Kidney epithelial cell (primary cell): Measurements from ENCODE around the gene TRAPPC5. TPM values are rescaled to one million over a fixed set of nuclear protein-coding genes. Genes with fewer than 3 reads are reported as not detected.
"Not testable (repeated sequence)": the region's sequence is repeated elsewhere in the genome, so short reads cannot be mapped to it uniquely, and the experiment has no call there.

Source experiments
- DNase-seq: peaks from one replicate; pipeline ENCODE4 v3.0.0-alpha.2; 2010; ENCODE audit warnings: low read depth
- H3K27me3 ChIP-seq: 2 replicates; pipeline ENCODE4 v1.6.0; 2011; ENCODE audit warnings: low read length; ENCODE audit not compliant: control insufficient read depth, insufficient read depth
- H3K36me3 ChIP-seq: 2 replicates; pipeline ENCODE4 v1.5.1; 2011; ENCODE audit warnings: low read length; ENCODE audit not compliant: control insufficient read depth, insufficient read depth
- H3K4me3 ChIP-seq: 2 replicates; pipeline ENCODE4 v1.5.1; 2011; ENCODE audit warnings: low read depth, mild to moderate bottlenecking, control low read depth, low read length
- total RNA-seq: library from RNA; depleted of rRNA; stranded (reverse); fragments of >200 nt; gene quantifications from 2 replicates; pipeline ENCODE4 v1.2.3, GENCODE V29; 2015
- TF ChIP-seq, protein P1 (sequence below): IDR thresholded peaks from 2 replicates; pipeline ENCODE4 v1.5.1; 2011; ENCODE audit warnings: mild to moderate bottlenecking, moderate library complexity, low read length, control low read depth, inconsistent platforms; ENCODE audit not compliant: insufficient read depth, poor library complexity, severe bottlenecking

Gene TRAPPC5
- total RNA-seq, 1 donor from 2014 or later, result 117 TPM

DNA sequence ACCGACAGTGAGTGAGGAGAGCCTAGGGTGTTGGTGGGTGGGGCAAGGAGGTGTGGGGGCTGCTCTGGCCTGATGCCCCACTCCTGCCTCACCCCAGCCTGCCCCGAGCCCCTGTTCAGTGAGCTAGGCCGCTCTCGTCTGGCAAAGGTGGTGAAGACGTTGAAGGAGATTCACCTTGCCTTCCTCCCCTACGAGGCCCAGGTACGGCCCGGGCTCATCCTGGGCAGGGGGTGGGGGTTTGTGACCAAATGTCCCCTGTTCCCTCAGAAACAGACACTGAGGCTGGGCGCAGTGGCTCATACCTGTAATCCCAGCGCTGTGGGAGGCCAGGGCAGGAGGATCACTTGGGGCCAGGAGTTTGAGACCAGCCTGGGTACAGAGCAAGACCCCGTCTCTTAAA lies 39.8 kb upstream of the TRAPPC5 start:
- TF ChIP-seq, protein P1, sequence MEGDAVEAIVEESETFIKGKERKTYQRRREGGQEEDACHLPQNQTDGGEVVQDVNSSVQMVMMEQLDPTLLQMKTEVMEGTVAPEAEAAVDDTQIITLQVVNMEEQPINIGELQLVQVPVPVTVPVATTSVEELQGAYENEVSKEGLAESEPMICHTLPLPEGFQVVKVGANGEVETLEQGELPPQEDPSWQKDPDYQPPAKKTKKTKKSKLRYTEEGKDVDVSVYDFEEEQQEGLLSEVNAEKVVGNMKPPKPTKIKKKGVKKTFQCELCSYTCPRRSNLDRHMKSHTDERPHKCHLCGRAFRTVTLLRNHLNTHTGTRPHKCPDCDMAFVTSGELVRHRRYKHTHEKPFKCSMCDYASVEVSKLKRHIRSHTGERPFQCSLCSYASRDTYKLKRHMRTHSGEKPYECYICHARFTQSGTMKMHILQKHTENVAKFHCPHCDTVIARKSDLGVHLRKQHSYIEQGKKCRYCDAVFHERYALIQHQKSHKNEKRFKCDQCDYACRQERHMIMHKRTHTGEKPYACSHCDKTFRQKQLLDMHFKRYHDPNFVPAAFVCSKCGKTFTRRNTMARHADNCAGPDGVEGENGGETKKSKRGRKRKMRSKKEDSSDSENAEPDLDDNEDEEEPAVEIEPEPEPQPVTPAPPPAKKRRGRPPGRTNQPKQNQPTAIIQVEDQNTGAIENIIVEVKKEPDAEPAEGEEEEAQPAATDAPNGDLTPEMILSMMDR, result no peak
- H3K36me3 ChIP-seq, result no peaks in the 10 kb centered on the region
- no peak for DNase-seq

DNA sequence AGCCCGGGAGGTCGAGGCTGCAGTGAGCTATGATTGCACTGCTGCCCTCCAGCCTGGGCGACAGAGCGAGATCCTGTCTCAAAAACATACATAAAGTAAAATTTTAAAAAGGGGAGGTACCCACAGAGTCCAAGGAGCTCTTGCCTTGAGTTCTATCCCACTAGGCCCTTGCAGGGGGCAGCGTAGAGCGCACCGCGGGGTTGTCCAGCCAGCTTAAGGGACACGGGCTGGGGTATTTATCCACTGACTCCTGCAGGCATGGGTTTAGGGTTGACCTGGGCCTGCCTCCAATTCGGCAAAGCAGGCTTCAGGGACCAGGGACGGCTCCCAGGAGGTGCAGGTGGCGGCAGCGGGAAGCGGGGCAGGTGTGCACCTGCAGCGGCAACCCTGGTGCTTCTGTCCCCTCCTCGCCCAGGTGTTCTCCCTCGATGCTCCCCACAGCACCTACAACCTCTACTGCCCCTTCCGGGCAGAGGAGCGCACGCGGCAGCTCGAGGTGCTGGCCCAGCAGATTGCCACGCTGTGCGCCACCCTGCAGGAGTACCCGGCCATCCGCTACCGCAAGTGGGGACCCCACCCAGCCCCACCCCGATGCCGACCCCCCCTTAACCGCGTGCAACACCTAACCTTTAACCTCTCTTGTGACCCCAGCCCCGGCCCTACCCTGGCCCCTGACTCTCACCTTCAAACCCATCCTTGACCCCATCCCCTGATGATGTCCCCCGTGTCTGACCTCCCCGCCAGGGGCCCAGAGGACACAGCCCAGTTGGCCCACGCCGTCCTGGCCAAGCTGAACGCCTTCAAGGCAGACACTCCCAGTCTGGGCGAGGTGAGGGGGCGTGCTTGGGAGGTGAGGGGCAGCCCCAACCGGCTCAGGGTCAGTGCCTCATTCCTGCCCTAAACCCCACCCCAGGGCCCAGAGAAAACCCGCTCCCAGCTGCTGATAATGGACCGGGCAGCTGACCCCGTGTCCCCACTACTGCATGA lies 39.0 kb upstream of the TRAPPC5 start:
- Histone ChIP-seq H3K4me3 (no peak overlapping the region), H3K36me3 (no peaks in the 10 kb centered on the region), H3K27me3 (no peaks in the 10 kb centered on the region)
- TF ChIP-seq, protein P1, result no peak
- DNase-seq, result no peak

More for the DNA sequence above, 39.8 kb upstream of the TRAPPC5 start:
- no peaks in the 10 kb centered on the region for H3K27me3 ChIP-seq
- H3K4me3 ChIP-seq, result no peak overlapping the region

DNA sequence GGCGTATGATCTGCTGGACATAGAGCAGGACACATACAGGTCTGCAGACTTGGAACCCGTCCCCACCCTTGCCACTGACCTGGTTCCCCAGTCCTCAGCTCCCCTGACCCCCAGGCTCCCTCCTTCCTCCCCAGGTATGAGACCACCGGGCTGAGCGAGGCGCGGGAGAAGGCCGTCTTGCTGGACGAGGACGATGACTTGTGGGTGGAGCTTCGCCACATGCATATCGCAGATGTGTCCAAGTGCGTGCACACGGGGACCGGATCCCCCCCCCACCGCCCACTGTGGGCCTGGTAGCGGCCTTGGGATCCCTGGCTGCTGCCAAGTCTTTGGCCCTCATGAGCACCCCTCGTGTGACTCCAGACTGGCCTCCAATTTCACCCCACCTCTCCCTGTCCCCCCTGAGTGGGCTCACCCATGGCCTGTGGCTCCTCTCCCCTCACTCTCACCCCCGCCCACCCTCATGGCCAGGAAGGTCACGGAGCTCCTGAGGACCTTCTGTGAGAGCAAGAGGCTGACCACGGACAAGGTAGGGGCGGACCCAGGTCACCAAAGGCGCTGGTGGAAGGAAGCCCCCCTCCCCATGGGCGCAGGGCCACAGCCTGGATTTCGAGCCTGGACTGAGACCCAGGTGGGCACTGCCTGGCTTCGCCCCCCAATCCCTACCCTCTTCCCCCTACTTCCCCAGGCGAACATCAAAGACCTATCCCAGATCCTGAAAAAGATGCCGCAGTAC lies 38.2 kb upstream of the TRAPPC5 start:
- H3K4me3 ChIP-seq, result no peak overlapping the region
- DNase-seq, result no peak
- TF ChIP-seq, protein P1, result no peak
- no peaks in the 10 kb centered on the region for H3K27me3 ChIP-seq
- H3K36me3 ChIP-seq, result no peaks in the 10 kb centered on the region

DNA sequence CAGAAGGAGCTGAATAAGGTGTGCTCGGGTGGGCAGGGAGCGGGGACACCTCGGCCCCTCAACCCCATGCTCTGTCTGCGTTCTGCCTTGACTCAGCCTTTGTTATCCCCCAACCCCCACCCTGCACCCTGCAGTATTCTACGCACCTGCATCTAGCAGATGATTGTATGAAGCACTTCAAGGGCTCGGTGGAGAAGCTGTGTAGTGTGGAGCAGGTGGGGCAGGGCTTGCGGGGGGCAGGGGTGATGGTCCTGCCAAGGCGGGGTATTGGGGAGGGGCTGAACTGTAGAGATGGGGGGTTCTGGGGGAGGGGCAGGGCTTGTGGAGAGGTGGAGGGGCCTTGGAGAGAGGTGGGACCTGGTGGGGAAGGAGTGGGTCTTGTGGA lies 37.6 kb upstream of the TRAPPC5 start:
- no peak for DNase-seq
- H3K36me3 ChIP-seq, result no peaks in the 10 kb centered on the region
- no peak overlapping the region for H3K4me3 ChIP-seq
- H3K27me3 ChIP-seq, result no peaks in the 10 kb centered on the region
- TF ChIP-seq, protein P1, result no peak

DNA sequence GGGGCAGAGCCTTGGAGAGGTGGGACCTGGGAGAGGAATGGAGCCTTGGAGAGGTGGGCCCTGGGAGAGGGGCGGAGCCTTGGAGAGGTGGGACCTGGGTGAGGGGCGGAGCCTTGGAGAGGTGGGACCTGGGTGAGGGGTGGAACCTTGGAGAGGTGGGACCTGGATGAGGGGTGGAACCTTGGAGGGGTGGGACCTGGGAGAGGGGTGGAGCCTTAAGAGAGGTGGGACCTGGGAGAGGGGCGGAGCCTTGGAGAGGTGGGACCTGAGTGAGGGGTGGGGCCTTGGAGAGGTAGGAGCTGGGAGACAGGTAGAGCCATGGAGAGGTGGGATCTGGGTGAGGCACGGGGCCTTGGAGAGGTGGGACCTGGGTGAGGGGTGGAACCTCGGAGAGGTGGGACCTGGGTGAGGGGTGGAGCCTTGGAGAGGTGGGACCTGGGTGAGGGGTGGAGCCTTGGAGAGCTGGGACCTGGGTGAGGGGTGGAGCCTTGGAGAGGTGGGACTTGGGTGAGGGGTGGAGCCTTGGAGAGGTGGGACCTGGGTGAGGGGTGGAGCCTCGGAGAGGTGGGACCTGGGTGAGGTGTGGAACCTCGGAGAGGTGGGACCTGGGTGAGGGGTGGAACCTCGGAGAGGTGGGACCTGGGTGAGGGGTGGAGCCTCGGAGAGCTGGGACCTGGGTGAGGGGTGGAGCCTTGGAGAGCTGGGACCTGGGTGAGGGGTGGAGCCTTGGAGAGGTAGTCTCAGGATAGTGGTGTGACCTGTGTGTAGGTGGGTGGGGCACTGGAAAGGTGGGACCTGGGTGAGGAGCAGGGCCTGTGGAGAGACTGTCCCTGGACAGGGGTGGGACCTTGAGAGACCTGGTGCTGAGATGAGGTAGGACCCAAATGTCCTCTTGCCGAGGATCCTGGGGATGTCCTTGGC lies 36.7 kb upstream of the TRAPPC5 start:
- not testable (repeated sequence) for H3K4me3 ChIP-seq, H3K36me3 ChIP-seq, H3K27me3 ChIP-seq, DNase-seq
